HepG2 (cell line): ENCODE measurements around the gene ATAD3C. TPM values are rescaled to one million over a fixed set of nuclear protein-coding genes. Genes with fewer than 3 reads are reported as not detected.

Experiments used
- BORCS8-MEF2B ChIP-seq: sonication (generic); formaldehyde crosslinking; IDR thresholded peaks from 2 replicates; pipeline ENCODE4 v1.8.0; 2022; ENCODE audit warnings: mild to moderate bottlenecking, missing genetic modification reagents
- CBX1 ChIP-seq: IDR thresholded peaks from one replicate; pipeline ENCODE4 v1.6.1; 2016; ENCODE audit warnings: antibody characterized with exemption, low read depth
- CBX5 ChIP-seq: sonication (generic); formaldehyde crosslinking; IDR thresholded peaks from 2 replicates; pipeline ENCODE4 v1.4.0; 2020; ENCODE audit warnings: missing genetic modification reagents, borderline replicate concordance
- DMAP1 ChIP-seq: IDR thresholded peaks from 2 replicates; pipeline ENCODE4 v1.6.1; 2016
- JUND ChIP-seq: sonication (generic); formaldehyde crosslinking; IDR thresholded peaks from 2 replicates; pipeline ENCODE4 v1.8.0; 2022; ENCODE audit warnings: mild to moderate bottlenecking, missing genetic modification reagents
- MIER2 ChIP-seq: IDR thresholded peaks from 2 replicates; pipeline ENCODE4 v1.6.1; 2016; ENCODE audit warnings: missing biosample characterization, missing genetic modification reagents
- REXO4 ChIP-seq: sonication (generic); formaldehyde crosslinking; IDR thresholded peaks from 2 replicates; pipeline ENCODE4 v1.8.0; 2022; ENCODE audit warnings: missing genetic modification reagents, mild to moderate bottlenecking, borderline replicate concordance
- TCF12 ChIP-seq, 2 experiments: fragments of 450-650 bp in 1 of 2; sonication (generic) in 1 of 2; formaldehyde crosslinking in 1 of 2; IDR thresholded peaks; 2 replicates each; pipeline versions ENCODE4 v1.6.1 to v1.8.0; 2017 to 2022; ENCODE audit warnings: antibody characterized with exemption in 1 of 2, mild to moderate bottlenecking in 1 of 2, missing genetic modification reagents in 1 of 2, moderate library complexity in 1 of 2
- ZC3H13 ChIP-seq: sonication (generic); formaldehyde crosslinking; IDR thresholded peaks from 2 replicates; pipeline ENCODE4 v1.8.1; 2023; ENCODE audit warnings: mild to moderate bottlenecking, missing genetic modification reagents, moderate library complexity
- ZEB1 ChIP-seq: IDR thresholded peaks from 2 replicates; pipeline ENCODE4 v1.6.1; 2012; ENCODE audit warnings: mild to moderate bottlenecking, low read depth, inconsistent platforms; ENCODE audit not compliant: insufficient replicate concordance
- ZFAT ChIP-seq: sonication (generic); formaldehyde crosslinking; conservative IDR thresholded peaks from 2 replicates; pipeline ENCODE4 v1.8.1; 2023; ENCODE audit warnings: missing genetic modification reagents, inconsistent platforms
- ZHX1 ChIP-seq: sonication (generic); formaldehyde crosslinking; IDR thresholded peaks from 2 replicates; pipeline ENCODE4 v1.8.1; 2022; ENCODE audit warnings: low read depth, mild to moderate bottlenecking, missing genetic modification reagents
- ZNF546 ChIP-seq: sonication (generic); formaldehyde crosslinking; conservative IDR thresholded peaks from 2 replicates; pipeline ENCODE4 v1.8.1; 2023; ENCODE audit warnings: mild to moderate bottlenecking, missing genetic modification reagents
- ZNF580 ChIP-seq: IDR thresholded peaks from 2 replicates; pipeline ENCODE4 v1.6.1; 2016; ENCODE audit warnings: low read depth, borderline replicate concordance
- ZNF761 ChIP-seq: sonication (generic); formaldehyde crosslinking; conservative IDR thresholded peaks from 2 replicates; pipeline ENCODE4 v1.4.0; 2020; ENCODE audit warnings: mild to moderate bottlenecking, missing genetic modification reagents
- ZNF816 ChIP-seq: sonication (generic); formaldehyde crosslinking; IDR thresholded peaks from 2 replicates; pipeline ENCODE4 v1.8.0; 2022; ENCODE audit warnings: missing genetic modification reagents, mild to moderate bottlenecking, borderline replicate concordance
- polyA plus RNA-seq, 8 experiments: library from polyadenylated mRNA; depleted of rRNA in 3 of 8; stranded (reverse) in 7 of 8; unstranded in 1 of 8; fragments of >200 nt; fragmentation: Illumina TruSeq in 4 of 8; extraction: Trizol in 4 of 8; gene quantifications; 2 replicates each; pipeline versions ENCODE4 v1.2.1 to v1.2.3, GENCODE V29; 2011 to 2016; ENCODE audit warnings: low read depth in 4 of 8, missing spikeins in 1 of 8, mixed read lengths in 1 of 8; ENCODE audit not compliant: insufficient read depth in 1 of 8
- total RNA-seq, 5 experiments: library from RNA; depleted of rRNA; stranded (reverse); fragments of >200 nt; fragmentation: Illumina TruSeq; extraction: Trizol; gene quantifications; 2 replicates each; pipeline ENCODE4 v1.2.3, GENCODE V29; 2016; ENCODE audit warnings: low read depth in 1 of 5

ATAD3C gene
- total and polyA plus RNA-seq, 2 of the 13 experiments (the other 11 are each of a cell fraction or from before 2014, with no cell fraction given) = 2.4 to 3.2 TPM

GRCh38 chr1:1406821-1407635, 42.5 kb upstream of the ATAD3C start, which contains the start of gene MRPL20 (continued):
- TF ChIP-seq MIER2 (no peak), CBX5 (CRISPR knock-in tag) (peak; percentile 94; the same call in 1 of the 2 replicates), ZHX1 (peak; percentile 79; the same call in 1 of the 2 replicates), TCF12 (IDR thresholded peaks at IDR 0.05) (no peak), TCF12 (CRISPR knock-in tag; IDR thresholded peaks at IDR 0.05) (0 out of 2 replicates have a peak, but pooled peaks have one; percentile 30), CBX1 (peak; percentile 55), BORCS8-MEF2B (CRISPR knock-in tag) (peak; percentile 65; the same call in 1 of the 2 replicates), ZC3H13 (CRISPR knock-in tag) (peak; percentile 97), DMAP1 (CRISPR knock-in tag) (peak; percentile 97), ZNF546 (no peak), ZNF816 (peak; percentile 93; the same call in 1 of the 2 replicates), JUND (CRISPR knock-in tag) (no peak), ZEB1 (no peak), ZNF580 (CRISPR knock-in tag) (peak; percentile 63; the same call in 1 of the 2 replicates), ZFAT (no peak), REXO4 (no peak), ZNF761 (CRISPR knock-in tag) (peak; percentile 87)
- TF ChIP-seq, all 625 proteins: peak for 350
